HCT116 (cell line): ENCODE results near the gene MAP3K20. TPM values are rescaled to one million over a fixed set of nuclear protein-coding genes. Genes with fewer than 3 reads are reported as not detected.

Experiments
- ATAC-seq: fragments of 200-7000 bp; cut with Tn5 transposase; 2 replicates; pipeline ENCODE4 v1.9.1; 2020; ENCODE audit warnings: mild to moderate bottlenecking, moderate library complexity
- BruUV-seq: library from RNA; stranded (reverse); fragments of 400-500 nt; replicated peaks from 2 replicates; lab custom pipeline; 2021; lab: Mats Ljungman, UMichigan
- CTCF ChIA-PET: fragments of 300-600 bp; sonication (Branson Sonifier 250); formaldehyde crosslinking; loops from one replicate; lab custom pipeline; 2021; ENCODE audit warnings: antibody characterized with exemption; lab: Charles Lee
- POLR2A ChIA-PET: fragments of 300-600, 350-600 bp; sonication (Branson Sonifier 250); formaldehyde crosslinking; loops from one replicate; lab custom pipeline; 2021; ENCODE audit warnings: antibody characterized with exemption; lab: Charles Lee
- RAD21 ChIA-PET, 2 experiments: fragments of 300-600 bp; sonication (Branson Sonifier 250); formaldehyde crosslinking; loops; one replicate each; lab custom pipeline; 2023; ENCODE audit warnings: low total read pairs in 2 of 2; ENCODE audit not compliant: uncharacterized antibody in 2 of 2, unreplicated experiment in 2 of 2, low non-redundant PET in 1 of 2; lab: Charles Lee
- DNase-seq: peaks from one replicate; pipeline ENCODE4 v3.0.0-alpha.2; 2010; ENCODE audit warnings: low read depth, low spot score
- H2AFZ ChIP-seq: fragments of 200-600 bp; shearing (Covaris generic), sonication (generic); 2 replicates; pipeline ENCODE4 v1.6.1; 2017; ENCODE audit warnings: low read depth, mixed run types, mixed read lengths, antibody characterized with exemption, low read length; ENCODE audit not compliant: poor library complexity, severe bottlenecking
- H3K27ac ChIP-seq: 2 replicates; pipeline ENCODE4 v1.5.1; 2012; ENCODE audit warnings: low read depth, low read length
- H3K27me3 ChIP-seq: fragments of 200-600 bp; sonication (generic); 2 replicates; pipeline ENCODE4 v1.6.1; 2016; ENCODE audit warnings: mixed run types, low read length, mixed read lengths; ENCODE audit not compliant: insufficient read depth
- H3K36me3 ChIP-seq, 2 experiments: fragments of 200-500 bp in 1 of 2; fragments of 200-600 bp in 1 of 2; sonication (Bioruptor generic) in 1 of 2; sonication (generic) in 1 of 2; 2 replicates each; pipeline versions ENCODE4 v1.5.1 to v1.6.1; 2014 to 2016; ENCODE audit warnings: low read length in 2 of 2, inconsistent platforms in 1 of 2, mixed read lengths in 1 of 2, mixed run types in 1 of 2; ENCODE audit not compliant: insufficient read depth in 2 of 2, control insufficient read depth in 1 of 2
- H3K4me1 ChIP-seq, 2 experiments: fragments of 200-600 bp in 1 of 2; sonication (generic) in 1 of 2; 2 replicates each; pipeline versions ENCODE4 v1.5.1 to v1.6.1; 2012 to 2017; ENCODE audit warnings: low read length in 2 of 2, inconsistent platforms in 1 of 2, mild to moderate bottlenecking in 1 of 2, mixed read lengths in 1 of 2, mixed run types in 1 of 2, moderate library complexity in 1 of 2; ENCODE audit not compliant: insufficient read depth in 2 of 2, control insufficient read depth in 1 of 2
- H3K4me2 ChIP-seq: fragments of 200-600 bp; sonication (generic); 2 replicates; pipeline ENCODE4 v1.6.1; 2017; ENCODE audit warnings: mixed run types, low read length, mixed read lengths
- H3K4me3 ChIP-seq, 2 experiments: fragments of 200-600 bp in 1 of 2; sonication (generic) in 1 of 2; replicated peaks in 1 of 2; 2 replicates each; pipeline ENCODE4 v1.5.1; 2011 to 2016; ENCODE audit warnings: low read length in 2 of 2, control low read depth in 1 of 2, low read depth in 1 of 2, mild to moderate bottlenecking in 1 of 2, mixed read lengths in 1 of 2, mixed run types in 1 of 2
- H3K79me2 ChIP-seq: fragments of 200-600 bp; sonication (generic); 2 replicates; pipeline ENCODE4 v1.6.1; 2017; ENCODE audit warnings: mild to moderate bottlenecking, mixed run types, low read length, moderate library complexity, mixed read lengths; ENCODE audit not compliant: insufficient read depth
- H3K9ac ChIP-seq: fragments of 200-600 bp; sonication (generic); 2 replicates; pipeline ENCODE4 v1.6.1; 2016; ENCODE audit warnings: low read length, mixed read lengths
- H3K9me2 ChIP-seq: fragments of 200-600 bp; sonication (generic), shearing (Covaris generic); 2 replicates; pipeline ENCODE4 v1.6.1; 2017; ENCODE audit warnings: mixed run types, mild to moderate bottlenecking, moderate library complexity; ENCODE audit not compliant: insufficient read depth
- H3K9me3 ChIP-seq, 2 experiments: fragments of 200-500 bp in 1 of 2; fragments of 200-600 bp in 1 of 2; sonication (Bioruptor generic) in 1 of 2; sonication (generic) in 1 of 2; 2 replicates each; pipeline ENCODE4 v1.6.1; 2014 to 2017; ENCODE audit warnings: low read length in 2 of 2, mixed read lengths in 2 of 2, inconsistent platforms in 1 of 2, low read depth in 1 of 2, mild to moderate bottlenecking in 1 of 2, mixed run types in 1 of 2, moderate library complexity in 1 of 2; ENCODE audit not compliant: control insufficient read depth in 1 of 2, insufficient read depth in 1 of 2
- H4K20me1 ChIP-seq: fragments of 200-600 bp; sonication (generic), shearing (Covaris generic); 2 replicates; pipeline ENCODE4 v1.6.1; 2017; ENCODE audit warnings: mixed run types, mild to moderate bottlenecking, moderate library complexity; ENCODE audit not compliant: insufficient read depth
- CBX3 ChIP-seq: IDR thresholded peaks from 2 replicates; pipeline ENCODE4 v1.6.1; 2012; ENCODE audit warnings: low read depth
- CEBPB ChIP-seq: IDR thresholded peaks from 2 replicates; pipeline ENCODE4 v1.6.1; 2012; ENCODE audit warnings: low read depth
- EGR1 ChIP-seq: IDR thresholded peaks from 2 replicates; pipeline ENCODE4 v1.6.1; 2012; ENCODE audit warnings: low read depth
- ELF1 ChIP-seq: IDR thresholded peaks from 2 replicates; pipeline ENCODE4 v1.6.1; 2012; ENCODE audit warnings: low read depth, borderline replicate concordance
- EZH2 ChIP-seq: fragments of 200-600 bp; sonication (generic); IDR thresholded peaks from 2 replicates; pipeline ENCODE4 v1.6.1; 2017; ENCODE audit warnings: antibody characterized with exemption, mixed run types
- EZH2phosphoT487 ChIP-seq: fragments of 200-600 bp; IDR thresholded peaks from 2 replicates; pipeline ENCODE4 v1.6.1; 2018; ENCODE audit warnings: antibody characterized with exemption, borderline replicate concordance
- FOSL1 ChIP-seq: IDR thresholded peaks from 2 replicates; pipeline ENCODE4 v1.6.1; 2012; ENCODE audit warnings: low read depth
- POLR2AphosphoS5 ChIP-seq: IDR thresholded peaks from 2 replicates; pipeline ENCODE4 v1.6.1; 2011; ENCODE audit warnings: mild to moderate bottlenecking, low read depth, low read length, moderate library complexity
- RAD21 ChIP-seq: IDR thresholded peaks from 2 replicates; pipeline ENCODE4 v1.6.1; 2012; ENCODE audit warnings: low read depth, mild to moderate bottlenecking
- SRF ChIP-seq: IDR thresholded peaks from 2 replicates; pipeline ENCODE4 v1.6.1; 2012; ENCODE audit warnings: low read depth
- intact Hi-C: fragments of 100-400 bp; cut with micrococcal nuclease; formaldehyde crosslinking; loops from 2 replicates; pipeline ENCODE4 v1.10.0; 2022
- total RNA-seq: library from RNA; stranded (reverse); gene quantifications from one replicate; pipeline ENCODE4 v1.2.1, GENCODE V29; 2021; ENCODE audit not compliant: unreplicated experiment
- TF ChIP-seq, protein P1 (sequence below), 3 experiments: fragments of 200-600 bp in 1 of 3; sonication (generic) in 1 of 3; IDR thresholded peaks in 2 of 3; conservative IDR thresholded peaks in 1 of 3; 2 replicates each; pipeline ENCODE4 v1.5.1; 2012 to 2017; ENCODE audit warnings: low read depth in 2 of 3, low read length in 2 of 3, antibody characterized with exemption in 1 of 3, borderline replicate concordance in 1 of 3, control low read depth in 1 of 3, mild to moderate bottlenecking in 1 of 3, mixed read lengths in 1 of 3, mixed run types in 1 of 3, moderate library complexity in 1 of 3; ENCODE audit not compliant: insufficient read depth in 1 of 3
- TF ChIP-seq, protein P2 (sequence below): IDR thresholded peaks from 2 replicates; pipeline ENCODE4 v1.6.1; 2011; ENCODE audit warnings: mild to moderate bottlenecking, low read length, moderate library complexity; ENCODE audit not compliant: insufficient replicate concordance; ENCODE audit errors: extremely low read depth
- TF ChIP-seq, protein P3 (sequence below): IDR thresholded peaks from 2 replicates; pipeline ENCODE4 v1.6.1; 2012
- TF ChIP-seq, protein P4 (sequence below): IDR thresholded peaks from 2 replicates; pipeline ENCODE4 v1.6.1; 2012; ENCODE audit warnings: low read depth

The MAP3K20 gene
- total RNA-seq, 1 experiment from 2014 or later: 40.0 TPM

DNA sequence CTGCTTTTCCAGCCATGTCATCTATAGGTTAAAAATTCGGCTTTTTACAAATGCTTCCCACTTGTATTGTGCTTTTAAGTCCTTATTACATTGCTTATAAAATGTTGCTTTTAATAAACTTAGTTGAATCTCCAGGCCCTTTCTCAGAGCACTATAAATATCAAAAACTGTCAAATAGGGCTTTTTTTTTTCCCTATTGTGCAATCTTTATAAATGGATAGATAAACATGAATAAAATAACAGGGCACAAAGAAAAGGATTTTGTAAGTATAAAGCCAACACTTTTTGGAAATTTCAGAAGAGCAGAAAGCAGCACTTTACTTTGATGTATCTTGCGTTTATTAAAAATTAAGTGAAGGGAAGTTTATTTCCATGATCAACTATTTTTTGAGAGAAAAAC, 171.5 kb downstream of the MAP3K20 start:
- Histone ChIP-seq H2AFZ (no peak overlapping the region), H3K9me3 (no peaks in the 10 kb centered on the region), H3K27me3 (no peaks in the 10 kb centered on the region), H3K4me1 (no peaks in the 10 kb centered on the region), H3K9ac (no peak overlapping the region)
- no peak for DNase-seq
- POLR2A ChIA-PET: no interaction called here
- no peak for TF ChIP-seq EZH2
- TF ChIP-seq ELF1: no peak
- TF ChIP-seq, protein P1, sequence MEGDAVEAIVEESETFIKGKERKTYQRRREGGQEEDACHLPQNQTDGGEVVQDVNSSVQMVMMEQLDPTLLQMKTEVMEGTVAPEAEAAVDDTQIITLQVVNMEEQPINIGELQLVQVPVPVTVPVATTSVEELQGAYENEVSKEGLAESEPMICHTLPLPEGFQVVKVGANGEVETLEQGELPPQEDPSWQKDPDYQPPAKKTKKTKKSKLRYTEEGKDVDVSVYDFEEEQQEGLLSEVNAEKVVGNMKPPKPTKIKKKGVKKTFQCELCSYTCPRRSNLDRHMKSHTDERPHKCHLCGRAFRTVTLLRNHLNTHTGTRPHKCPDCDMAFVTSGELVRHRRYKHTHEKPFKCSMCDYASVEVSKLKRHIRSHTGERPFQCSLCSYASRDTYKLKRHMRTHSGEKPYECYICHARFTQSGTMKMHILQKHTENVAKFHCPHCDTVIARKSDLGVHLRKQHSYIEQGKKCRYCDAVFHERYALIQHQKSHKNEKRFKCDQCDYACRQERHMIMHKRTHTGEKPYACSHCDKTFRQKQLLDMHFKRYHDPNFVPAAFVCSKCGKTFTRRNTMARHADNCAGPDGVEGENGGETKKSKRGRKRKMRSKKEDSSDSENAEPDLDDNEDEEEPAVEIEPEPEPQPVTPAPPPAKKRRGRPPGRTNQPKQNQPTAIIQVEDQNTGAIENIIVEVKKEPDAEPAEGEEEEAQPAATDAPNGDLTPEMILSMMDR (IDR thresholded peaks at IDR 0.05 in 2 of 3, conservative IDR thresholded peaks at IDR 0.05 in 1 of 3; ENCODE audit: borderline replicate concordance in 1 of 3, insufficient read depth in 1 of 3, low read depth in 2 of 3, low read length in 2 of 3): no peak
- TF ChIP-seq CEBPB: no peak
- TF ChIP-seq, protein P2, sequence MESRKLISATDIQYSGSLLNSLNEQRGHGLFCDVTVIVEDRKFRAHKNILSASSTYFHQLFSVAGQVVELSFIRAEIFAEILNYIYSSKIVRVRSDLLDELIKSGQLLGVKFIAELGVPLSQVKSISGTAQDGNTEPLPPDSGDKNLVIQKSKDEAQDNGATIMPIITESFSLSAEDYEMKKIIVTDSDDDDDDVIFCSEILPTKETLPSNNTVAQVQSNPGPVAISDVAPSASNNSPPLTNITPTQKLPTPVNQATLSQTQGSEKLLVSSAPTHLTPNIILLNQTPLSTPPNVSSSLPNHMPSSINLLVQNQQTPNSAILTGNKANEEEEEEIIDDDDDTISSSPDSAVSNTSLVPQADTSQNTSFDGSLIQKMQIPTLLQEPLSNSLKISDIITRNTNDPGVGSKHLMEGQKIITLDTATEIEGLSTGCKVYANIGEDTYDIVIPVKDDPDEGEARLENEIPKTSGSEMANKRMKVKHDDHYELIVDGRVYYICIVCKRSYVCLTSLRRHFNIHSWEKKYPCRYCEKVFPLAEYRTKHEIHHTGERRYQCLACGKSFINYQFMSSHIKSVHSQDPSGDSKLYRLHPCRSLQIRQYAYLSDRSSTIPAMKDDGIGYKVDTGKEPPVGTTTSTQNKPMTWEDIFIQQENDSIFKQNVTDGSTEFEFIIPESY: no peak
- no peak for TF ChIP-seq CBX3
- TF ChIP-seq EGR1: no peak
- no peak for TF ChIP-seq FOSL1
- TF ChIP-seq EZH2phosphoT487: no peak
- TF ChIP-seq, protein P3, sequence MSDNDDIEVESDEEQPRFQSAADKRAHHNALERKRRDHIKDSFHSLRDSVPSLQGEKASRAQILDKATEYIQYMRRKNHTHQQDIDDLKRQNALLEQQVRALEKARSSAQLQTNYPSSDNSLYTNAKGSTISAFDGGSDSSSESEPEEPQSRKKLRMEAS: no peak
- no peak for TF ChIP-seq SRF
- no peak for TF ChIP-seq RAD21
- TF ChIP-seq, protein P4, sequence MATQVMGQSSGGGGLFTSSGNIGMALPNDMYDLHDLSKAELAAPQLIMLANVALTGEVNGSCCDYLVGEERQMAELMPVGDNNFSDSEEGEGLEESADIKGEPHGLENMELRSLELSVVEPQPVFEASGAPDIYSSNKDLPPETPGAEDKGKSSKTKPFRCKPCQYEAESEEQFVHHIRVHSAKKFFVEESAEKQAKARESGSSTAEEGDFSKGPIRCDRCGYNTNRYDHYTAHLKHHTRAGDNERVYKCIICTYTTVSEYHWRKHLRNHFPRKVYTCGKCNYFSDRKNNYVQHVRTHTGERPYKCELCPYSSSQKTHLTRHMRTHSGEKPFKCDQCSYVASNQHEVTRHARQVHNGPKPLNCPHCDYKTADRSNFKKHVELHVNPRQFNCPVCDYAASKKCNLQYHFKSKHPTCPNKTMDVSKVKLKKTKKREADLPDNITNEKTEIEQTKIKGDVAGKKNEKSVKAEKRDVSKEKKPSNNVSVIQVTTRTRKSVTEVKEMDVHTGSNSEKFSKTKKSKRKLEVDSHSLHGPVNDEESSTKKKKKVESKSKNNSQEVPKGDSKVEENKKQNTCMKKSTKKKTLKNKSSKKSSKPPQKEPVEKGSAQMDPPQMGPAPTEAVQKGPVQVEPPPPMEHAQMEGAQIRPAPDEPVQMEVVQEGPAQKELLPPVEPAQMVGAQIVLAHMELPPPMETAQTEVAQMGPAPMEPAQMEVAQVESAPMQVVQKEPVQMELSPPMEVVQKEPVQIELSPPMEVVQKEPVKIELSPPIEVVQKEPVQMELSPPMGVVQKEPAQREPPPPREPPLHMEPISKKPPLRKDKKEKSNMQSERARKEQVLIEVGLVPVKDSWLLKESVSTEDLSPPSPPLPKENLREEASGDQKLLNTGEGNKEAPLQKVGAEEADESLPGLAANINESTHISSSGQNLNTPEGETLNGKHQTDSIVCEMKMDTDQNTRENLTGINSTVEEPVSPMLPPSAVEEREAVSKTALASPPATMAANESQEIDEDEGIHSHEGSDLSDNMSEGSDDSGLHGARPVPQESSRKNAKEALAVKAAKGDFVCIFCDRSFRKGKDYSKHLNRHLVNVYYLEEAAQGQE: no peak
- TF ChIP-seq POLR2AphosphoS5: no peak
- TF ChIP-seq, all 23 proteins: peak for 0
- intact Hi-C loops: no loop called here
- no peak overlapping the region for H3K27ac ChIP-seq
- H3K4me2 ChIP-seq: no peak overlapping the region
- no peaks in the 10 kb centered on the region for H4K20me1 ChIP-seq
- CTCF ChIA-PET: no interaction called here
- H3K4me3 ChIP-seq: no peak overlapping the region
- RAD21 ChIA-PET: no interaction called here
- ATAC-seq: no peak
- no peaks in the 10 kb centered on the region for H3K9me2 ChIP-seq
- H3K79me2 ChIP-seq: no peaks in the 10 kb centered on the region
- 0 out of 4 replicates have a peak, but pooled peaks cover 0 to 3% of the 10 kb centered on the region in 2 experiments for H3K36me3 ChIP-seq
- BruUV-seq: no TSS peak
